Measurements from ENCODE around the gene BLTP3B.

- TF ChIP-seq POLR2AphosphoS5 (IDR thresholded peaks at IDR 0.05; ENCODE audit: borderline replicate concordance, low read depth, low read length) (no peak), EZH2 (IDR thresholded peaks at IDR 0.05) (no peak)
Observed at GRCh38 chr12:100115291-100115690, 27.4 kb downstream of the BLTP3B start.

Measured in SK-N-MC (cell line).